Fibroblast of the aortic adventitia (primary cell): Measurements from ENCODE around the gene DYNC2H1. TPM values are rescaled to one million over a fixed set of nuclear protein-coding genes. Genes with fewer than 3 reads are reported as not detected.

Experiments used
- DNase-seq: peaks from one replicate; pipeline ENCODE4 v3.0.0-alpha.2; 2010; ENCODE audit warnings: low read depth
- H3K4me3 ChIP-seq: 2 replicates; pipeline ENCODE4 v1.5.1; 2011; ENCODE audit warnings: low read depth, mild to moderate bottlenecking, control low read depth, low read length, moderate library complexity
- total RNA-seq: library from RNA; depleted of rRNA; stranded (reverse); fragments of >200 nt; gene quantifications from 2 replicates; pipeline ENCODE4 v1.2.3, GENCODE V29; 2012; ENCODE audit warnings: low replicate concordance
- TF ChIP-seq, protein P1 (sequence below): IDR thresholded peaks from 2 replicates; pipeline ENCODE4 v1.5.1; 2011; ENCODE audit warnings: mild to moderate bottlenecking, low read length, control low read depth, inconsistent platforms; ENCODE audit not compliant: insufficient read depth

The DYNC2H1 gene
- total RNA-seq, 1 donor, result 74.0 TPM

DNA sequence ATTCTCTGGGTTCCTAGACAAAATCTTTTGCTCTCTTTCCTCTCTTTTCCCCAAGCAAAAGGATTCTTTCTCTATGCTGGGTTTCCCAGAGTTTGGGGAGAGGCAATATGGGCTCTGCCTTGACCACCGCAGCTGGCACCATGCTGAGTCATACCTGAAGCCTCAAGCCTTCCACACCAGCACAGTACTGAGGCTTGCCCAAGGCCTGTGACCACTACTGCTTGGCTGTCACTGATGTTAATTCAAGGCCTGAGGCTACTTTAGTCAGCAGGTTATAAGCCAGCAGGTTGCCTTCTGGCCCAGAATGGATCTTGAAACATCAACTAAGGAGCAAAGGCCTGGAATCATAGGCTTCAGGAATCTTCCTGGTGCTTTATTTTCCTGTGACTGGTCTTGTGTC, 185.3 kb downstream of the DYNC2H1 start:
- TF ChIP-seq, protein P1, sequence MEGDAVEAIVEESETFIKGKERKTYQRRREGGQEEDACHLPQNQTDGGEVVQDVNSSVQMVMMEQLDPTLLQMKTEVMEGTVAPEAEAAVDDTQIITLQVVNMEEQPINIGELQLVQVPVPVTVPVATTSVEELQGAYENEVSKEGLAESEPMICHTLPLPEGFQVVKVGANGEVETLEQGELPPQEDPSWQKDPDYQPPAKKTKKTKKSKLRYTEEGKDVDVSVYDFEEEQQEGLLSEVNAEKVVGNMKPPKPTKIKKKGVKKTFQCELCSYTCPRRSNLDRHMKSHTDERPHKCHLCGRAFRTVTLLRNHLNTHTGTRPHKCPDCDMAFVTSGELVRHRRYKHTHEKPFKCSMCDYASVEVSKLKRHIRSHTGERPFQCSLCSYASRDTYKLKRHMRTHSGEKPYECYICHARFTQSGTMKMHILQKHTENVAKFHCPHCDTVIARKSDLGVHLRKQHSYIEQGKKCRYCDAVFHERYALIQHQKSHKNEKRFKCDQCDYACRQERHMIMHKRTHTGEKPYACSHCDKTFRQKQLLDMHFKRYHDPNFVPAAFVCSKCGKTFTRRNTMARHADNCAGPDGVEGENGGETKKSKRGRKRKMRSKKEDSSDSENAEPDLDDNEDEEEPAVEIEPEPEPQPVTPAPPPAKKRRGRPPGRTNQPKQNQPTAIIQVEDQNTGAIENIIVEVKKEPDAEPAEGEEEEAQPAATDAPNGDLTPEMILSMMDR, result no peak
- no peak for DNase-seq

DNA sequence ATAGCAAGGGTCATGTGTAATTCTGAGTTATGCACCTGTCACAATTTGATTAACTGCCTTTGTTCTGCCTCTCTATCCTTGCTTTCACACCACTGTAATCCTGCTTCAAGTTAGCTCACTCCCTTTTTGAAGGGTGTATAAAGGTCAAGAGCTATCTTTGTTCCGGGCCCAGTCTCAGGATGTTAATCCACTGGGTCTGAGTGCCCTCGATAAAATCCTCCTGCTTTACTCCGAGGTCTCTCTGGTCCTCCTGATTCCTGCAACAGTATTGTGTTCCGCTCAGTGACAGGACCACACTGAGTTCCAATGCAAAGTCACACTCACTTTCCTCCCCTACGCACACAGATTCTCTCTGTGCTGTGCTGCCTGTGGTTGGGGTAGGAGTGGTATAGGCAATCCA, 186.5 kb downstream of the DYNC2H1 start:
- peak; percentile 5 for DNase-seq
- TF ChIP-seq, protein P1, result no peak
- no peak overlapping the region for H3K4me3 ChIP-seq

More for the DNA sequence above, 185.3 kb downstream of the DYNC2H1 start:
- no peak overlapping the region for H3K4me3 ChIP-seq

DNA sequence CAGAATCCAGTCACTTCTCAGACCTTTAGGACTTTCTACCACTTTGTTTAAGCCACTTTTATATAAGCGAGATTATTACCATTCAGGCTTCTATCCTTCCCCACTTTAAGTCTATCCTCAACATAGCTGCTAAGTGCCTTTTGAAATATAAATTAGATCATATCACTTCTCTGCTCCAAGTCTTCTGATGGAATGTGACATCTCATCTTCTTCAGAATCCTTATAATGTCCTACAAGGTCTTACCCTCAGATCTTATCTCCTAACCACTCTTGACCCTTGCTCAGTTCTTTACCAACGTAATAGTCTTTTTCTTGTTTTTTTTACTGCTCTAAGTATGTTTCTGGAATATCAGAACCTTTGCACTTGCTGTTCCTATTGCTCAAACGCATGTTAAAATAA, 188.7 kb downstream of the DYNC2H1 start:
- no peak for DNase-seq
- TF ChIP-seq, protein P1, result no peak
- no peak overlapping the region for H3K4me3 ChIP-seq

DNA sequence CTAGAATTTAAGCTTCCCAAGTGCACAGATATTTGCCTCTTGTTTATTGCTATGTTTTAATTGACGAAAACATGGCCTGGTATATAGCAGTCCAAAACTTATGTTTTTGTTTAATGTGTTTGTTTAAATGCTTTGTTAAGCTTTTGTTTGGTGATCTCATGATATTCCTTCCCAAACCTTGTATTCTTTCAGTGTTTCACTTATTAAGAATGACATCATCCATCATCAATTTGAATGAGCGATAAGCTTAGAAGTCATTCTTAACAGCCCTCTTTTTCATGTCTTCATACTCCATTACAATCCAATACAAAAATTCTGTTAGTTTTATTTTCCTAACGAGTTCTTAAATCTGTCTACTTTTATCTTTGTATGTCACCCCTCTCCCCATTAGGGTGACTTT, 206.0 kb downstream of the DYNC2H1 start:
- H3K4me3 ChIP-seq, result no peak overlapping the region
- DNase-seq, result no peak
- TF ChIP-seq, protein P1, result no peak

DNA sequence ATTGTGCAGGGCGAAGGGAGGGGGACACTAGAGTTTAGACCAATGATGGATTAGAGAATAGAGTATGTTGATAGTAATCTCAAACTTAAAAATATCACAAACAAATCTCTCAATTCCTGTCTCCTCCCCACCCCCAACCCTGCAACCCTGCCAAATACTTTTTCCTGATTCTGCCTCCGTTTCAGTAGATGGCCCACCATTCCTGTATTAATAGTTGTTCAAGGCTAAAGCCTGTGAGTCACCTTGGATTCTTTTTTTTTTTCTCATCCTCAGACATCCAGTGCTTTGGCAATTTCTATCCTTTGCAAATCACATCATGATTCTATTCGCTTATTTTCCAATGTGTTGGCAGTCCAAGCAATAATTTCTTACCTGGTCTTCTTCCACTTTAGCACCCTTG, 207.9 kb downstream of the DYNC2H1 start:
- TF ChIP-seq, protein P1, result no peak
- no peak overlapping the region for H3K4me3 ChIP-seq
- DNase-seq, result no peak

DNA sequence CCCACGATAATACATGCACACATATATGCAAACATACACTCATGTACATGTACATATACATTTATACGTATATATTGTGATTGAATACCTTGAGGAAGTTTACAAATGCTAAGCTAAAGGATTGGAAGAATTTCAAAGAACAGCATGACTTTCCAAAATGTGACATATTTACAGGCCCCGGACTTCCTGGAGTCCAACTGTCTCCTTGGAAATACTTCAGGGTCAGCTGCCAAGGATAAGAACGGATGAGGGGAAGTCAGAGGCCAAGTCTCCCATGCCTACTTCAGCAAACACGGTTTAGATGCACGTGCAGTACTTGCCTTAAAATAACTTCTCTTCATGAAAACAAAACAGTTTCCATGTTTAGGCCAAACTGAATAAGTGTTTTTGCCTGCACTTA, 213.6 kb downstream of the DYNC2H1 start:
- no peak overlapping the region for H3K4me3 ChIP-seq
- DNase-seq, result peak; percentile 37
- TF ChIP-seq, protein P1, result no peak

DNA sequence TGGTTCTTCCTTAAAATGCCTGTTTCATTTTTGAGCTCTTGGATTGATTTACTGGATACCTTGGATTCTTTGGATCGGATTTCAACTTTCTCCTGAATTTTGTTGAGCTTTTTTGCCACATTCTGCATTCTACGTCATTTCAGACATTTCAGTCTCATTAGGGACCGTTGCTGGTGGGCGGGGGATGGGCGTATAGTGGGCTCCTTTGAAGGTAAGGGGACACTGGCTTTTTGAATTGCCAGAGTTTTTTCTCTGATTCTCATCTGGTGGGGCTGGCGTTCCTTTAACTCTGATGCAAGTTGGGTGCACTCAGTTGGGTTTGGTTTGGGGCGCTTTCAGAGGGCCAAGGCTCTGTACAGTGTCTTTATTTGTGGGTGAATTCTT, 216.5 kb downstream of the DYNC2H1 start:
- H3K4me3 ChIP-seq, result no peak overlapping the region
- DNase-seq, result no peak
- TF ChIP-seq, protein P1, result no peak
